Fibroblast of lung (primary cell): Measurements from ENCODE around the gene SOX1. TPM values are rescaled to one million over a fixed set of nuclear protein-coding genes. Genes with fewer than 3 reads are reported as not detected.

Experiments
- DNase-seq, 2 donors: peaks; one replicate each; pipeline versions ENCODE4 v3.0.0 to v3.0.0-alpha.2; 2010; ENCODE audit warnings: low read depth in 2 of 2
- H2AFZ ChIP-seq: 2 replicates; pipeline ENCODE4 v1.5.1; 2012; ENCODE audit warnings: low read length, control low read depth, inconsistent platforms
- H3K27ac ChIP-seq: 2 replicates; pipeline ENCODE4 v1.5.1; 2011; ENCODE audit warnings: low read length, control low read depth; ENCODE audit not compliant: insufficient read depth
- H3K27me3 ChIP-seq: 2 replicates; pipeline ENCODE4 v1.5.1; 2011; ENCODE audit warnings: mild to moderate bottlenecking, low read length; ENCODE audit not compliant: control insufficient read depth, insufficient read depth
- H3K36me3 ChIP-seq: 2 replicates; pipeline ENCODE4 v1.5.1; 2011; ENCODE audit warnings: low read length; ENCODE audit not compliant: control insufficient read depth, insufficient read depth
- H3K4me1 ChIP-seq: 2 replicates; pipeline ENCODE4 v1.5.1; 2011; ENCODE audit warnings: low read length; ENCODE audit not compliant: control insufficient read depth, insufficient read depth; ENCODE audit errors: extremely low read depth
- H3K4me2 ChIP-seq: 2 replicates; pipeline ENCODE4 v1.5.1; 2011; ENCODE audit warnings: low read length, control low read depth; ENCODE audit not compliant: insufficient read depth; ENCODE audit errors: extremely low read depth
- H3K4me3 ChIP-seq, 4 experiments: fragments of 200-600 bp in 1 of 4; sonication (generic) in 1 of 4; replicated peaks in 1 of 4; 2 replicates each; pipeline ENCODE4 v1.5.1; 2011 to 2016; ENCODE audit warnings: low read length in 4 of 4, low read depth in 3 of 4, mild to moderate bottlenecking in 3 of 4, control low read depth in 2 of 4, inconsistent platforms in 1 of 4, mixed read lengths in 1 of 4; ENCODE audit not compliant: insufficient read depth in 1 of 4; ENCODE audit errors: control extremely low read depth in 1 of 4
- H3K79me2 ChIP-seq: 2 replicates; pipeline ENCODE4 v1.5.1; 2012; ENCODE audit warnings: mild to moderate bottlenecking, low read length, inconsistent platforms; ENCODE audit not compliant: control insufficient read depth, insufficient read depth
- H3K9ac ChIP-seq: 2 replicates; pipeline ENCODE4 v1.5.1; 2011; ENCODE audit warnings: mild to moderate bottlenecking, low read length, control low read depth; ENCODE audit not compliant: insufficient read depth
- H3K9me3 ChIP-seq: 2 replicates; pipeline ENCODE4 v1.5.1; 2012; ENCODE audit warnings: low read depth, low read length; ENCODE audit not compliant: control insufficient read depth, insufficient read depth
- H4K20me1 ChIP-seq: 2 replicates; pipeline ENCODE4 v1.5.1; 2011; ENCODE audit warnings: low read length; ENCODE audit not compliant: control insufficient read depth, insufficient read depth; ENCODE audit errors: extremely low read depth
- EZH2 ChIP-seq: IDR thresholded peaks from 2 replicates; pipeline ENCODE4 v1.5.1; 2012; ENCODE audit warnings: low read length, control low read depth, mild to moderate bottlenecking; ENCODE audit errors: missing control alignments
- polyA plus RNA-seq, 2 donors: library from polyadenylated mRNA; depleted of rRNA in 1 of 2; stranded (reverse) in 1 of 2; unstranded in 1 of 2; fragments of >200 nt; gene quantifications; 2 replicates each; pipeline ENCODE4 v1.2.1, GENCODE V29; 2011 to 2012; ENCODE audit warnings: missing spikeins in 1 of 2
- total RNA-seq: library from RNA; depleted of rRNA; stranded (reverse); fragments of >200 nt; gene quantifications from 2 replicates; pipeline ENCODE4 v1.2.1, GENCODE V29; 2014
- TF ChIP-seq, protein P1 (sequence below), 2 donors: IDR thresholded peaks in 1 of 2; conservative IDR thresholded peaks in 1 of 2; 1 replicate in 1 of 2; 2 replicates in 1 of 2; pipeline ENCODE4 v1.5.1; 2011 to 2012; ENCODE audit warnings: low read length in 2 of 2, control low read depth in 1 of 2, inconsistent platforms in 1 of 2, low read depth in 1 of 2, mild to moderate bottlenecking in 1 of 2

Gene SOX1
- total and polyA plus RNA-seq, 2 donors (not counting 1 experiment from before 2014, with no cell fraction given), result not detected

DNA sequence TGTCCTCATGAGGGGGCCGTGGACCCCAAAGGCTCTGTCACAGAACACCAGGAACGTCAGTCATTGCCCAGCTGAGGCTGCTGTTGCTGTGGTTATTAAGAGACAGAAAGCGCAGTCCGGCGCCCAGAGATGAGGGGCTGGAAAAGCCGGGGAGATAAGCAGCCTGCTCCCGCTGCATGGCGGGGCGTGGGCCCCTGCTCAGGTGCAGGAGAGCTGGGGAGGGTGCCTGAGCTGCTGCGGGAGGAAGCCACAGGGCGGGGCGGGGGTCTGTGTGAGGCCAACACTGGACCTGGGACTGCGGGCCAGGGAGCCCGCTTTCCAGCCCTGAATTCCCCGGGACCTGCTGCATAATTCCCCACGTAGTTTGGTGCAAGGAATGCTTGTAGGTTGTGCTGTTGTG, 11.3 kb downstream of the SOX1 start:
- Histone ChIP-seq H3K4me2 (no peak overlapping the region), H3K4me1 (no peaks in the 10 kb centered on the region), H3K27ac (no peak overlapping the region), H3K9me3 (no peaks in the 10 kb centered on the region), H2AFZ (no peak overlapping the region), H3K79me2 (no peaks in the 10 kb centered on the region), H3K9ac (no peak overlapping the region), H4K20me1 (no peaks in the 10 kb centered on the region), H3K36me3 (no peaks in the 10 kb centered on the region), H3K4me3 (no peak overlapping the region), H3K27me3 (peaks cover 8% of the 10 kb centered on the region)
- no peak for DNase-seq
- TF ChIP-seq, protein P1, sequence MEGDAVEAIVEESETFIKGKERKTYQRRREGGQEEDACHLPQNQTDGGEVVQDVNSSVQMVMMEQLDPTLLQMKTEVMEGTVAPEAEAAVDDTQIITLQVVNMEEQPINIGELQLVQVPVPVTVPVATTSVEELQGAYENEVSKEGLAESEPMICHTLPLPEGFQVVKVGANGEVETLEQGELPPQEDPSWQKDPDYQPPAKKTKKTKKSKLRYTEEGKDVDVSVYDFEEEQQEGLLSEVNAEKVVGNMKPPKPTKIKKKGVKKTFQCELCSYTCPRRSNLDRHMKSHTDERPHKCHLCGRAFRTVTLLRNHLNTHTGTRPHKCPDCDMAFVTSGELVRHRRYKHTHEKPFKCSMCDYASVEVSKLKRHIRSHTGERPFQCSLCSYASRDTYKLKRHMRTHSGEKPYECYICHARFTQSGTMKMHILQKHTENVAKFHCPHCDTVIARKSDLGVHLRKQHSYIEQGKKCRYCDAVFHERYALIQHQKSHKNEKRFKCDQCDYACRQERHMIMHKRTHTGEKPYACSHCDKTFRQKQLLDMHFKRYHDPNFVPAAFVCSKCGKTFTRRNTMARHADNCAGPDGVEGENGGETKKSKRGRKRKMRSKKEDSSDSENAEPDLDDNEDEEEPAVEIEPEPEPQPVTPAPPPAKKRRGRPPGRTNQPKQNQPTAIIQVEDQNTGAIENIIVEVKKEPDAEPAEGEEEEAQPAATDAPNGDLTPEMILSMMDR (conservative IDR thresholded peaks at IDR 0.05 in 1 of 2, IDR thresholded peaks at IDR 0.05 in 1 of 2; ENCODE audit: low read depth in 1 of 2, low read length in 2 of 2), result no peak
- TF ChIP-seq EZH2, result no peak

DNA sequence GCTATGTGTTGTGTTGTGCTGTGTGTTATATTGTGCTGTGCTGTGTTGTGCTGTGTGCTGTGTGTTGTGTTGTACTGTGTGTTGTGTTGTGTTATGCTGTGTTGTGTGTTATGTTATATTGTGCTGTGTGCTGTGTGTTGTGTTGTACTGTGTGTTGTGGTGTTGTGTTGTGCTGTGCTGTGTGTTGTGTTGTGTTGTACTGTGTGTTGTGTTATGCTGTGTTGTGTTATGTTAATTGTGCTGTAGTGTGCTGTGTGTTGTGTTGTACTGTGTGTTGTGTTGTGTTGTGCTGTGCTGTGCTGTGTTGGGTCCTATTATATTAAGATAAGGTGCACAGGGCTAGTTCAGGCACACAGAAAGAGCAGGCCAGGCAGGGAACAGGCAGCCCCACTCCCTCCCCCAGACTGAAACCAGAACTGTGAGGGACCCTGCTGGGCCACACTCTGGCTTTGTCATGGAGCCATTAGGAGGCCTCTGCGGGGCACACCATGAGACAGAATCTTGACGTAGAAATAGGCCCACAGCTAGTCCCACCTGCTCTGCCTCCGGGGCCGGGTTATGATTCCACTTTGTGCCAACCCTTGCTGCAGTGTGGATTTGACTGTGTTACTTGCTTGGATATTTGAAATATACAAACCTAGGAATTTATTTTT, 12.1 kb downstream of the SOX1 start:
- peaks cover 3% of the 10 kb centered on the region for H3K27me3 ChIP-seq
- DNase-seq, result no peak
- H3K4me3 ChIP-seq, result no peak overlapping the region
- no peak overlapping the region for H3K9ac ChIP-seq
- no peaks in the 10 kb centered on the region for H3K4me1 ChIP-seq
- H3K9me3 ChIP-seq, result no peaks in the 10 kb centered on the region
- no peak overlapping the region for H3K4me2 ChIP-seq
- H3K79me2 ChIP-seq, result no peaks in the 10 kb centered on the region
- H4K20me1 ChIP-seq, result no peaks in the 10 kb centered on the region
- TF ChIP-seq, protein P1 (conservative IDR thresholded peaks at IDR 0.05 in 1 of 2, IDR thresholded peaks at IDR 0.05 in 1 of 2; ENCODE audit: low read depth in 1 of 2, low read length in 2 of 2), result no peak
- TF ChIP-seq EZH2, result no peak
- H3K27ac ChIP-seq, result no peak overlapping the region
- no peak overlapping the region for H2AFZ ChIP-seq
- no peaks in the 10 kb centered on the region for H3K36me3 ChIP-seq

DNA sequence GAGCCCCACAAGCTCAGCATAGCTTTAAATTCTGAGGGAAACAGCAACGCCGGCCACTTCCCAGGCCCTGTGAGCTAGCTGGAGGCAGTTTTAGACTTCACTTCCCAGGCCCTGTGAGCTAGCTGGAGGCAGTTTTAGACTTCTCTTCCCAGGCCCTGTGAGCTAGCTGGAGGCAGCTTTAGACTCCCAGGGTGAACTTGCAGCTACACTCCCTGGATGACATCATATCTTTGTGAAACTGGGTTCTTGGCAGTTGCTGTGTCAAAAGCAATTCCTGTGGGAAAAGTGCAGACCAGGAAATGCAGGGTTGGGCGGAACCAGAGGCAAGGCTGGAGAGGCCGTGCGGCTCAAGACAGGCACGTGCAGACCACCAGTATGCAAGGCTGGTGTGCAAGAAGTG, 12.7 kb downstream of the SOX1 start:
- Histone ChIP-seq H3K27me3 (peaks cover under 1% of the 10 kb centered on the region), H2AFZ (no peak overlapping the region), H3K9ac (no peak overlapping the region), H3K27ac (no peak overlapping the region), H3K4me1 (no peaks in the 10 kb centered on the region), H3K36me3 (no peaks in the 10 kb centered on the region), H3K9me3 (no peaks in the 10 kb centered on the region), H3K4me2 (no peak overlapping the region), H3K4me3 (no peak overlapping the region), H4K20me1 (no peaks in the 10 kb centered on the region), H3K79me2 (no peaks in the 10 kb centered on the region)
- peak in 1 of 2 donors; percentile 5 for DNase-seq
- TF ChIP-seq, protein P1 (conservative IDR thresholded peaks at IDR 0.05 in 1 of 2, IDR thresholded peaks at IDR 0.05 in 1 of 2; ENCODE audit: low read depth in 1 of 2, low read length in 2 of 2), result no peak
- no peak for TF ChIP-seq EZH2
